ENCODE data around the gene PPFIA1. TPM values are rescaled to one million over a fixed set of nuclear protein-coding genes. Genes with fewer than 3 reads are reported as not detected.

Gene PPFIA1
- total RNA-seq, 1 donor from 2014 or later: 54.1 TPM

GRCh38 chr11:70319396-70320076, 49.0 kb downstream of the PPFIA1 start:
- no peak for TF ChIP-seq CTCF (conservative IDR thresholded peaks at IDR 0.05)
- H3K27ac Mint-ChIP-seq (ENCODE audit: unreplicated experiment): no peak overlapping the region
- H3K4me1 Mint-ChIP-seq: peaks cover 28% of the 10 kb centered on the region
- no peaks in the 10 kb centered on the region for H3K9me3 Mint-ChIP-seq
- no peaks in the 10 kb centered on the region for H3K27me3 Mint-ChIP-seq (ENCODE audit: low read depth)
- H3K4me3 Mint-ChIP-seq: no peak overlapping the region
- DNase-seq (ENCODE audit: low read depth, low spot score): no peak
- H3K36me3 Mint-ChIP-seq (ENCODE audit: low read depth): peaks cover 6% of the 10 kb centered on the region

GRCh38 chr11:70322666-70323065, 52.2 kb downstream of the PPFIA1 start:
- peaks cover 31% of the 10 kb centered on the region for H3K4me1 Mint-ChIP-seq
- H3K27me3 Mint-ChIP-seq (ENCODE audit: low read depth): no peaks in the 10 kb centered on the region
- peak overlapping the region; percentile 28 for H3K27ac Mint-ChIP-seq (ENCODE audit: unreplicated experiment)
- TF ChIP-seq CTCF (conservative IDR thresholded peaks at IDR 0.05): no peak
- peaks cover 13% of the 10 kb centered on the region for H3K36me3 Mint-ChIP-seq (ENCODE audit: low read depth)
- no peak overlapping the region for H3K4me3 Mint-ChIP-seq
- no peaks in the 10 kb centered on the region for H3K9me3 Mint-ChIP-seq
- no peak for DNase-seq (ENCODE audit: low read depth, low spot score)

- H3K4me1 Mint-ChIP-seq: peaks cover 31% of the 10 kb centered on the region
- no peak for DNase-seq (ENCODE audit: low read depth, low spot score)
- no peaks in the 10 kb centered on the region for H3K27me3 Mint-ChIP-seq (ENCODE audit: low read depth)
- H3K9me3 Mint-ChIP-seq: no peaks in the 10 kb centered on the region
- peak overlapping the region; percentile 4 for H3K4me3 Mint-ChIP-seq
- peak overlapping the region; percentile 2 for H3K27ac Mint-ChIP-seq (ENCODE audit: unreplicated experiment)
- peaks cover 20% of the 10 kb centered on the region for H3K36me3 Mint-ChIP-seq (ENCODE audit: low read depth)
- no peak for TF ChIP-seq CTCF (conservative IDR thresholded peaks at IDR 0.05)
Measured at GRCh38 chr11:70323806-70324205, 53.3 kb downstream of the PPFIA1 start.

- Mint-ChIP-seq H3K27ac (ENCODE audit: unreplicated experiment) (peak overlapping the region; percentile 2), H3K9me3 (no peaks in the 10 kb centered on the region), H3K4me3 (peak overlapping the region; percentile 4), H3K4me1 (peaks cover 31% of the 10 kb centered on the region), H3K36me3 (ENCODE audit: low read depth) (peaks cover 20% of the 10 kb centered on the region), H3K27me3 (ENCODE audit: low read depth) (no peaks in the 10 kb centered on the region)
- no peak for TF ChIP-seq CTCF (conservative IDR thresholded peaks at IDR 0.05)
- DNase-seq (ENCODE audit: low read depth, low spot score): no peak
Measured at GRCh38 chr11:70324376-70325115, 54.1 kb downstream of the PPFIA1 start.

GRCh38 chr11:70325824-70326223, 55.3 kb downstream of the PPFIA1 start:
- Mint-ChIP-seq H3K36me3 (ENCODE audit: low read depth) (peaks cover 25% of the 10 kb centered on the region), H3K4me1 (peaks cover 31% of the 10 kb centered on the region), H3K27me3 (ENCODE audit: low read depth) (no peaks in the 10 kb centered on the region), H3K27ac (ENCODE audit: unreplicated experiment) (no peak overlapping the region), H3K9me3 (no peaks in the 10 kb centered on the region), H3K4me3 (no peak overlapping the region)
- no peak for TF ChIP-seq CTCF (conservative IDR thresholded peaks at IDR 0.05)
- DNase-seq (ENCODE audit: low read depth, low spot score): no peak
